Measurements from ENCODE around the gene YWHAG. TPM values are rescaled to one million over a fixed set of nuclear protein-coding genes. Genes with fewer than 3 reads are reported as not detected.
"Not testable (repeated sequence)": the region's sequence is repeated elsewhere in the genome, so short reads cannot be mapped to it uniquely, and the experiment has no call there.

Gene YWHAG
- total RNA-seq, 1 experiment from 2014 or later: 192 TPM

- no peak for TF ChIP-seq AR (CRISPR knock-in tag; IDR thresholded peaks at IDR 0.05)
- no peak for TF ChIP-seq NR2C2 (CRISPR knock-in tag; IDR thresholded peaks at IDR 0.05)
- TF ChIP-seq ZNF219 (CRISPR knock-in tag; IDR thresholded peaks at IDR 0.05; ENCODE audit: borderline replicate concordance): no peak
- TF ChIP-seq TEAD1 (CRISPR knock-in tag; IDR thresholded peaks at IDR 0.05): no peak
Observed at GRCh38 chr7:76294344-76295024, 64.3 kb downstream of the YWHAG start (continued).

DNA sequence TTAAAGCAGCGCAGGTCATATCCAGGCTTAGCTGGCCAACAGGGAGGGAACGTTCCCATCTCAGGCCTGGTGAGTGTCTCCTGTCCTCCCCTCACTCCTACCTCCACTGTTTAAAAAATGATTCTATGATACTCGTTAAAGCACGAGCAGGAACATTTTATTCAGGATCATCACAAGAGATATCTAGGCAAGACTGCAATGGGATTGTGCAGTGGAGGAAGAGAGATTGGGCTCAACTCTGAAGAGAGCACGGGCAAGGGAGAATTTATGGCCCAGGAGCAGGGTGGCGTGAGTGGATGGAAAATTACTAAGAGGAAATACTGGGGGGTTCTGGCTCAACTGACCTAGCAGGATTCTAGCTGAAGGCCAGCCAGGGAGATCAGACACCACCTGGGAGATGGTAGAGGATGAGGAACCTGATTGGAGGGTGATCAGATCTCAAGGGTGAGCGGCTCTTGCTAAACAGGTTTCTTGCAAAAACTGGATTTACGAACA, 65.3 kb downstream of the YWHAG start:
- TF ChIP-seq, protein P1, sequence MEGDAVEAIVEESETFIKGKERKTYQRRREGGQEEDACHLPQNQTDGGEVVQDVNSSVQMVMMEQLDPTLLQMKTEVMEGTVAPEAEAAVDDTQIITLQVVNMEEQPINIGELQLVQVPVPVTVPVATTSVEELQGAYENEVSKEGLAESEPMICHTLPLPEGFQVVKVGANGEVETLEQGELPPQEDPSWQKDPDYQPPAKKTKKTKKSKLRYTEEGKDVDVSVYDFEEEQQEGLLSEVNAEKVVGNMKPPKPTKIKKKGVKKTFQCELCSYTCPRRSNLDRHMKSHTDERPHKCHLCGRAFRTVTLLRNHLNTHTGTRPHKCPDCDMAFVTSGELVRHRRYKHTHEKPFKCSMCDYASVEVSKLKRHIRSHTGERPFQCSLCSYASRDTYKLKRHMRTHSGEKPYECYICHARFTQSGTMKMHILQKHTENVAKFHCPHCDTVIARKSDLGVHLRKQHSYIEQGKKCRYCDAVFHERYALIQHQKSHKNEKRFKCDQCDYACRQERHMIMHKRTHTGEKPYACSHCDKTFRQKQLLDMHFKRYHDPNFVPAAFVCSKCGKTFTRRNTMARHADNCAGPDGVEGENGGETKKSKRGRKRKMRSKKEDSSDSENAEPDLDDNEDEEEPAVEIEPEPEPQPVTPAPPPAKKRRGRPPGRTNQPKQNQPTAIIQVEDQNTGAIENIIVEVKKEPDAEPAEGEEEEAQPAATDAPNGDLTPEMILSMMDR (IDR thresholded peaks at IDR 0.05): no peak
- TF ChIP-seq PRRX2 (CRISPR knock-in tag; IDR thresholded peaks at IDR 0.05): no peak
- TF ChIP-seq, protein P2, sequence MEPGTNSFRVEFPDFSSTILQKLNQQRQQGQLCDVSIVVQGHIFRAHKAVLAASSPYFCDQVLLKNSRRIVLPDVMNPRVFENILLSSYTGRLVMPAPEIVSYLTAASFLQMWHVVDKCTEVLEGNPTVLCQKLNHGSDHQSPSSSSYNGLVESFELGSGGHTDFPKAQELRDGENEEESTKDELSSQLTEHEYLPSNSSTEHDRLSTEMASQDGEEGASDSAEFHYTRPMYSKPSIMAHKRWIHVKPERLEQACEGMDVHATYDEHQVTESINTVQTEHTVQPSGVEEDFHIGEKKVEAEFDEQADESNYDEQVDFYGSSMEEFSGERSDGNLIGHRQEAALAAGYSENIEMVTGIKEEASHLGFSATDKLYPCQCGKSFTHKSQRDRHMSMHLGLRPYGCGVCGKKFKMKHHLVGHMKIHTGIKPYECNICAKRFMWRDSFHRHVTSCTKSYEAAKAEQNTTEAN (CRISPR knock-in tag; IDR thresholded peaks at IDR 0.05): no peak
- no peak for TF ChIP-seq ZNF425 (CRISPR knock-in tag; conservative IDR thresholded peaks at IDR 0.05)
- no peak for TF ChIP-seq EMX1 (CRISPR knock-in tag; IDR thresholded peaks at IDR 0.05)
- TF ChIP-seq, protein P3, sequence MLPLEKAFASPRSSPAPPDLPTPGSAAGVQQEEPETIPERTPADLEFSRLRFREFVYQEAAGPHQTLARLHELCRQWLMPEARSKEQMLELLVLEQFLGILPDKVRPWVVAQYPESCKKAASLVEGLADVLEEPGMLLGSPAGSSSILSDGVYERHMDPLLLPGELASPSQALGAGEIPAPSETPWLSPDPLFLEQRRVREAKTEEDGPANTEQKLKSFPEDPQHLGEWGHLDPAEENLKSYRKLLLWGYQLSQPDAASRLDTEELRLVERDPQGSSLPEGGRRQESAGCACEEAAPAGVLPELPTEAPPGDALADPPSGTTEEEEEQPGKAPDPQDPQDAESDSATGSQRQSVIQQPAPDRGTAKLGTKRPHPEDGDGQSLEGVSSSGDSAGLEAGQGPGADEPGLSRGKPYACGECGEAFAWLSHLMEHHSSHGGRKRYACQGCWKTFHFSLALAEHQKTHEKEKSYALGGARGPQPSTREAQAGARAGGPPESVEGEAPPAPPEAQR (CRISPR knock-in tag; IDR thresholded peaks at IDR 0.05): no peak
- no peak for TF ChIP-seq SOX15 (CRISPR knock-in tag; IDR thresholded peaks at IDR 0.05)
- TF ChIP-seq, protein P4, sequence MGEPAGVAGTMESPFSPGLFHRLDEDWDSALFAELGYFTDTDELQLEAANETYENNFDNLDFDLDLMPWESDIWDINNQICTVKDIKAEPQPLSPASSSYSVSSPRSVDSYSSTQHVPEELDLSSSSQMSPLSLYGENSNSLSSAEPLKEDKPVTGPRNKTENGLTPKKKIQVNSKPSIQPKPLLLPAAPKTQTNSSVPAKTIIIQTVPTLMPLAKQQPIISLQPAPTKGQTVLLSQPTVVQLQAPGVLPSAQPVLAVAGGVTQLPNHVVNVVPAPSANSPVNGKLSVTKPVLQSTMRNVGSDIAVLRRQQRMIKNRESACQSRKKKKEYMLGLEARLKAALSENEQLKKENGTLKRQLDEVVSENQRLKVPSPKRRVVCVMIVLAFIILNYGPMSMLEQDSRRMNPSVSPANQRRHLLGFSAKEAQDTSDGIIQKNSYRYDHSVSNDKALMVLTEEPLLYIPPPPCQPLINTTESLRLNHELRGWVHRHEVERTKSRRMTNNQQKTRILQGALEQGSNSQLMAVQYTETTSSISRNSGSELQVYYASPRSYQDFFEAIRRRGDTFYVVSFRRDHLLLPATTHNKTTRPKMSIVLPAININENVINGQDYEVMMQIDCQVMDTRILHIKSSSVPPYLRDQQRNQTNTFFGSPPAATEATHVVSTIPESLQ (CRISPR knock-in tag; IDR thresholded peaks at IDR 0.05): no peak
- CTCF ChIA-PET: interaction anchor here (0.6 to 4.1 kb wide), 4 partner anchors 11 to 75 kb away, joined by 3 to 90 read pairs (median 8); no protein-coding TSS in a partner anchor
- no peaks in the 10 kb centered on the region for H3K9me3 Mint-ChIP-seq

DNA sequence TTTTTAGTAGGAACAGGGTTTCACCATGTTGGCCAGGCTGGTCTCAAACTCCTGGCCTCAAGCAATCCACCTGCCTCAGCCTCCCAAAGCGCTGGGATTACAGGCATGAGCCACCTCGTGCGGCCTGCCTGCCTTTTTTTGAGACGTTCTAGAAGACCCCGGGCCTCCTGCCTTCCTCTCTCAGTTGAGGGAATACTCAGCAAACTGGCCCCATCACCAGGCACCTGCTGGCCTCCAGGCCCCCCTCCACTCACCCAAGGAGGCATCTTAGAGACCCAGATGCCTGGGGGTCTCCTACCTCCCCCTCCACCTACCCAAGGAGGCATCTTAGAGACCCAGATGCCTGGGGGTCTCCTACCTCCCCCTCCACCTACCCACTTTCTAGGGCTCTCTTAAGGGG, 65.9 kb downstream of the YWHAG start:
- ATAC-seq; H3K27me3 Mint-ChIP-seq (ENCODE audit: low read depth); H3K4me3 Mint-ChIP-seq; DNase-seq (ENCODE audit: low spot score); H3K27ac Mint-ChIP-seq; H3K9me3 Mint-ChIP-seq; H3K36me3 Mint-ChIP-seq: not testable (repeated sequence)
- H3K4me1 Mint-ChIP-seq: peaks cover 39% of the 10 kb centered on the region
- ChIA-PET CTCF (interaction anchor here (0.7 to 4.1 kb wide), 9 partner anchors 10 to 219 kb away, joined by 4 to 90 read pairs (median 10); partner anchors contain the start of gene HSPB1), POLR2A (interaction anchor here (0.7 kb wide), 1 partner anchor 16 kb away, joined by 3 read pairs; no protein-coding TSS in a partner anchor)

More for the DNA sequence above, 65.3 kb downstream of the YWHAG start:
- Mint-ChIP-seq H3K27me3 (ENCODE audit: low read depth) (peaks cover 6% of the 10 kb centered on the region), H3K27ac (peak overlapping the region; percentile 73), H3K4me3 (no peak overlapping the region), H3K36me3 (no peaks in the 10 kb centered on the region), H3K4me1 (peaks cover 39% of the 10 kb centered on the region)
- DNase-seq (ENCODE audit: low spot score) (no peak), ATAC-seq (no peak)
- POLR2A ChIA-PET: no interaction called here
